ENCODE data around the gene MAP3K20. TPM values are rescaled to one million over a fixed set of nuclear protein-coding genes. Genes with fewer than 3 reads are reported as not detected.
A peak's percentile ranks its signal among the peaks of the same experiment; 100 is the strongest.

Gene MAP3K20
- total RNA-seq, 1 experiment from 2014 or later = 40.0 TPM

DNA sequence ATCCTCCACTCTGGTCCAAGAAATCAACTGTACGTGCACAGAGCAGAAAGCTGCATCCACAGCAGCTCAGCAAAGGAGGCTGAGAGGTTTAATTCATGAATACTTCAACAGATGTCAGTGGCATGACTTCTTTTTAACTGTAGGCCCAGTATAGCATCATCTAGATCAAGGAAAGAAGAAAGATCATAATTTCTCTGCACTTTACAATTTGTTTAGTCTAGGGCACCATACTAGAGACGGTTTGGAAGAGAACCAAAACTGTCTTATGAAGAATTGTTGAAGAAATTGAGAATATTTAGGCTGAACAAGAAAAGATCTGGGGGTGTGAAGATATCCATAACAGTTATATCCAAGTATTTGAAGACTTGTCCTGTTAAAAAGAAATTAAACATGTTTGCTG is 30.5 kb upstream of the MAP3K20 start:
- TF ChIP-seq EZH2 (IDR thresholded peaks at IDR 0.05; ENCODE audit: borderline replicate concordance, low read depth, low read length, poor library complexity, severe bottlenecking) = no peak
- no peak for TF ChIP-seq CTCF (conservative IDR thresholded peaks at IDR 0.05; ENCODE audit: low read depth, low read length)
- POLR2A ChIA-PET (ENCODE audit: low non-redundant PET) = no interaction called here
- H3K36me3 ChIP-seq (ENCODE audit: insufficient read depth, low read length, poor library complexity, severe bottlenecking) = no peaks in the 10 kb centered on the region
- CTCF ChIA-PET = no interaction called here
- no peak for DNase-seq (ENCODE audit: low spot score)
- H3K27ac ChIP-seq (ENCODE audit: low read depth, low read length, poor library complexity, severe bottlenecking) = no peak overlapping the region
- H3K27me3 ChIP-seq (replicated peaks; ENCODE audit: insufficient read depth, low read depth, low read length, poor library complexity) = no peaks in the 10 kb centered on the region
- no TSS peak for BruUV-seq (replicated peaks)
- no peaks in the 10 kb centered on the region for H3K9me3 ChIP-seq (ENCODE audit: low read depth, low read length, poor library complexity, severe bottlenecking)
- H3K4me1 ChIP-seq (ENCODE audit: insufficient read depth, low read length, poor library complexity, severe bottlenecking) = peaks cover 25% of the 10 kb centered on the region
- intact Hi-C loops (cut with micrococcal nuclease; ENCODE audit: unreplicated experiment) = no loop called here
- no peak overlapping the region for H3K4me3 ChIP-seq (ENCODE audit: low read depth, low read length, poor library complexity, severe bottlenecking)

- H3K4me3 ChIP-seq (ENCODE audit: low read depth, low read length, poor library complexity, severe bottlenecking) = no peak overlapping the region
- peaks cover 51% of the 10 kb centered on the region for H3K4me1 ChIP-seq (ENCODE audit: insufficient read depth, low read length, poor library complexity, severe bottlenecking)
- H3K9me3 ChIP-seq (ENCODE audit: low read depth, low read length, poor library complexity, severe bottlenecking) = no peaks in the 10 kb centered on the region
- no peaks in the 10 kb centered on the region for H3K36me3 ChIP-seq (ENCODE audit: insufficient read depth, low read length, poor library complexity, severe bottlenecking)
- peak overlapping the region; percentile 58 for H3K27ac ChIP-seq (ENCODE audit: low read depth, low read length, poor library complexity, severe bottlenecking)
- ChIA-PET POLR2A (ENCODE audit: low non-redundant PET) (no interaction called here), CTCF (no interaction called here)
- no TSS peak for BruUV-seq (replicated peaks)
- intact Hi-C loops (cut with micrococcal nuclease; ENCODE audit: unreplicated experiment) = no loop called here
- DNase-seq (ENCODE audit: low spot score) = no peak
- no peak for TF ChIP-seq CTCF (conservative IDR thresholded peaks at IDR 0.05; ENCODE audit: low read depth, low read length)
- no peak for TF ChIP-seq EZH2 (IDR thresholded peaks at IDR 0.05; ENCODE audit: borderline replicate concordance, low read depth, low read length, poor library complexity, severe bottlenecking)
- no peaks in the 10 kb centered on the region for H3K27me3 ChIP-seq (replicated peaks; ENCODE audit: insufficient read depth, low read depth, low read length, poor library complexity)
Measured at GRCh38 chr2:173048522-173048896, 27.1 kb upstream of the MAP3K20 start.

GRCh38 chr2:173048897-173049661 is 26.6 kb upstream of the MAP3K20 start:
- peak; percentile 91 for DNase-seq (ENCODE audit: low spot score)
- no TSS peak for BruUV-seq (replicated peaks)
- Histone ChIP-seq H3K36me3 (ENCODE audit: insufficient read depth, low read length, poor library complexity, severe bottlenecking) (no peaks in the 10 kb centered on the region), H3K9me3 (ENCODE audit: low read depth, low read length, poor library complexity, severe bottlenecking) (no peaks in the 10 kb centered on the region), H3K4me3 (ENCODE audit: low read depth, low read length, poor library complexity, severe bottlenecking) (no peak overlapping the region), H3K27me3 (replicated peaks; ENCODE audit: insufficient read depth, low read depth, low read length, poor library complexity) (no peaks in the 10 kb centered on the region), H3K4me1 (ENCODE audit: insufficient read depth, low read length, poor library complexity, severe bottlenecking) (peaks cover 53% of the 10 kb centered on the region), H3K27ac (ENCODE audit: low read depth, low read length, poor library complexity, severe bottlenecking) (peak overlapping the region; percentile 58)
- TF ChIP-seq CTCF (conservative IDR thresholded peaks at IDR 0.05; ENCODE audit: low read depth, low read length) (no peak), EZH2 (IDR thresholded peaks at IDR 0.05; ENCODE audit: borderline replicate concordance, low read depth, low read length, poor library complexity, severe bottlenecking) (no peak)
- ChIA-PET POLR2A (ENCODE audit: low non-redundant PET) (no interaction called here), CTCF (no interaction called here)
- intact Hi-C loops (cut with micrococcal nuclease; ENCODE audit: unreplicated experiment) = no loop called here

Data from A673 (cell line).